ENCODE measurements around the gene ZBTB43.

- TF ChIP-seq, protein P1, sequence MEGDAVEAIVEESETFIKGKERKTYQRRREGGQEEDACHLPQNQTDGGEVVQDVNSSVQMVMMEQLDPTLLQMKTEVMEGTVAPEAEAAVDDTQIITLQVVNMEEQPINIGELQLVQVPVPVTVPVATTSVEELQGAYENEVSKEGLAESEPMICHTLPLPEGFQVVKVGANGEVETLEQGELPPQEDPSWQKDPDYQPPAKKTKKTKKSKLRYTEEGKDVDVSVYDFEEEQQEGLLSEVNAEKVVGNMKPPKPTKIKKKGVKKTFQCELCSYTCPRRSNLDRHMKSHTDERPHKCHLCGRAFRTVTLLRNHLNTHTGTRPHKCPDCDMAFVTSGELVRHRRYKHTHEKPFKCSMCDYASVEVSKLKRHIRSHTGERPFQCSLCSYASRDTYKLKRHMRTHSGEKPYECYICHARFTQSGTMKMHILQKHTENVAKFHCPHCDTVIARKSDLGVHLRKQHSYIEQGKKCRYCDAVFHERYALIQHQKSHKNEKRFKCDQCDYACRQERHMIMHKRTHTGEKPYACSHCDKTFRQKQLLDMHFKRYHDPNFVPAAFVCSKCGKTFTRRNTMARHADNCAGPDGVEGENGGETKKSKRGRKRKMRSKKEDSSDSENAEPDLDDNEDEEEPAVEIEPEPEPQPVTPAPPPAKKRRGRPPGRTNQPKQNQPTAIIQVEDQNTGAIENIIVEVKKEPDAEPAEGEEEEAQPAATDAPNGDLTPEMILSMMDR (conservative IDR thresholded peaks at IDR 0.05; ENCODE audit: low read length): no peak
- TF ChIP-seq EZH2phosphoT487 (IDR thresholded peaks at IDR 0.05; ENCODE audit: borderline replicate concordance, low read depth, low read length): no peak
Measured at GRCh38 chr9:126814091-126814490, 9.3 kb downstream of the ZBTB43 start.

All from OCI-LY7 (cell line).